ENCODE measurements around the gene NCOA1.

- TF ChIP-seq, protein P1, sequence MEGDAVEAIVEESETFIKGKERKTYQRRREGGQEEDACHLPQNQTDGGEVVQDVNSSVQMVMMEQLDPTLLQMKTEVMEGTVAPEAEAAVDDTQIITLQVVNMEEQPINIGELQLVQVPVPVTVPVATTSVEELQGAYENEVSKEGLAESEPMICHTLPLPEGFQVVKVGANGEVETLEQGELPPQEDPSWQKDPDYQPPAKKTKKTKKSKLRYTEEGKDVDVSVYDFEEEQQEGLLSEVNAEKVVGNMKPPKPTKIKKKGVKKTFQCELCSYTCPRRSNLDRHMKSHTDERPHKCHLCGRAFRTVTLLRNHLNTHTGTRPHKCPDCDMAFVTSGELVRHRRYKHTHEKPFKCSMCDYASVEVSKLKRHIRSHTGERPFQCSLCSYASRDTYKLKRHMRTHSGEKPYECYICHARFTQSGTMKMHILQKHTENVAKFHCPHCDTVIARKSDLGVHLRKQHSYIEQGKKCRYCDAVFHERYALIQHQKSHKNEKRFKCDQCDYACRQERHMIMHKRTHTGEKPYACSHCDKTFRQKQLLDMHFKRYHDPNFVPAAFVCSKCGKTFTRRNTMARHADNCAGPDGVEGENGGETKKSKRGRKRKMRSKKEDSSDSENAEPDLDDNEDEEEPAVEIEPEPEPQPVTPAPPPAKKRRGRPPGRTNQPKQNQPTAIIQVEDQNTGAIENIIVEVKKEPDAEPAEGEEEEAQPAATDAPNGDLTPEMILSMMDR (IDR thresholded peaks at IDR 0.05): no peak
- TF ChIP-seq POLR2A (IDR thresholded peaks at IDR 0.05): no peak
Observed at GRCh38 chr2:24511894-24512293, 20.8 kb downstream of the NCOA1 start.
